GM08714 (cell line): Measurements from ENCODE around the gene AGBL4.

Experiments used
- H3K4me3 ChIP-seq: fragments of 200-500 bp; sonication (Bioruptor generic); 2 replicates; pipeline ENCODE4 v1.5.1; 2014; ENCODE audit warnings: mild to moderate bottlenecking, low read length, inconsistent platforms
- ZNF274 ChIP-seq: IDR thresholded peaks from 2 replicates; pipeline ENCODE4 v1.6.1; 2012; ENCODE audit warnings: mild to moderate bottlenecking, low read depth, low read length

AGBL4 gene

GRCh38 chr1:48563021-48563420 lies 1460.7 kb downstream of the AGBL4 start:
- no peak for TF ChIP-seq ZNF274
- H3K4me3 ChIP-seq, result no peak overlapping the region

GRCh38 chr1:48561444-48561843 lies 1462.3 kb downstream of the AGBL4 start:
- TF ChIP-seq ZNF274, result no peak
- H3K4me3 ChIP-seq, result no peak overlapping the region

- no peak for TF ChIP-seq ZNF274
- H3K4me3 ChIP-seq, result no peak overlapping the region
These were observed 1463.2 kb downstream of the AGBL4 start for GRCh38 chr1:48560577-48560976.

GRCh38 chr1:48560116-48560515 lies 1463.6 kb downstream of the AGBL4 start:
- no peak overlapping the region for H3K4me3 ChIP-seq
- no peak for TF ChIP-seq ZNF274

- no peak for TF ChIP-seq ZNF274
- no peak overlapping the region for H3K4me3 ChIP-seq
These were observed 1465.4 kb downstream of the AGBL4 start for GRCh38 chr1:48558366-48558765.

GRCh38 chr1:48556186-48556850 lies 1467.4 kb downstream of the AGBL4 start:
- TF ChIP-seq ZNF274, result no peak

GRCh38 chr1:48555271-48555670 lies 1468.5 kb downstream of the AGBL4 start:
- TF ChIP-seq ZNF274, result no peak
- H3K4me3 ChIP-seq, result no peak overlapping the region

More at GRCh38 chr1:48556186-48556850, 1467.4 kb downstream of the AGBL4 start:
- no peak overlapping the region for H3K4me3 ChIP-seq

GRCh38 chr1:48552903-48553606 lies 1470.7 kb downstream of the AGBL4 start:
- no peak overlapping the region for H3K4me3 ChIP-seq
- no peak for TF ChIP-seq ZNF274

GRCh38 chr1:48552420-48552819 lies 1471.3 kb downstream of the AGBL4 start:
- no peak for TF ChIP-seq ZNF274

GRCh38 chr1:48548985-48549384 lies 1474.8 kb downstream of the AGBL4 start:
- TF ChIP-seq ZNF274, result no peak
- no peak overlapping the region for H3K4me3 ChIP-seq

More at GRCh38 chr1:48552420-48552819, 1471.3 kb downstream of the AGBL4 start:
- H3K4me3 ChIP-seq, result no peak overlapping the region

GRCh38 chr1:48547561-48548220 lies 1476.1 kb downstream of the AGBL4 start:
- no peak overlapping the region for H3K4me3 ChIP-seq
- no peak for TF ChIP-seq ZNF274

GRCh38 chr1:48543854-48544253 lies 1479.9 kb downstream of the AGBL4 start:
- no peak overlapping the region for H3K4me3 ChIP-seq
- no peak for TF ChIP-seq ZNF274

- no peak for TF ChIP-seq ZNF274
- no peak overlapping the region for H3K4me3 ChIP-seq
These were observed 1483.2 kb downstream of the AGBL4 start for GRCh38 chr1:48540587-48540986.

- TF ChIP-seq ZNF274, result no peak
- no peak overlapping the region for H3K4me3 ChIP-seq
These were observed 1487.3 kb downstream of the AGBL4 start for GRCh38 chr1:48536477-48536876.

- H3K4me3 ChIP-seq, result no peak overlapping the region
- no peak for TF ChIP-seq ZNF274
These were observed 1490.8 kb downstream of the AGBL4 start for GRCh38 chr1:48532976-48533375.

- TF ChIP-seq ZNF274, result no peak
- H3K4me3 ChIP-seq, result no peak overlapping the region
These were observed 1492.9 kb downstream of the AGBL4 start for GRCh38 chr1:48530727-48531351.
